ENCODE results near the gene SKAP1.

- TF ChIP-seq, protein P1, sequence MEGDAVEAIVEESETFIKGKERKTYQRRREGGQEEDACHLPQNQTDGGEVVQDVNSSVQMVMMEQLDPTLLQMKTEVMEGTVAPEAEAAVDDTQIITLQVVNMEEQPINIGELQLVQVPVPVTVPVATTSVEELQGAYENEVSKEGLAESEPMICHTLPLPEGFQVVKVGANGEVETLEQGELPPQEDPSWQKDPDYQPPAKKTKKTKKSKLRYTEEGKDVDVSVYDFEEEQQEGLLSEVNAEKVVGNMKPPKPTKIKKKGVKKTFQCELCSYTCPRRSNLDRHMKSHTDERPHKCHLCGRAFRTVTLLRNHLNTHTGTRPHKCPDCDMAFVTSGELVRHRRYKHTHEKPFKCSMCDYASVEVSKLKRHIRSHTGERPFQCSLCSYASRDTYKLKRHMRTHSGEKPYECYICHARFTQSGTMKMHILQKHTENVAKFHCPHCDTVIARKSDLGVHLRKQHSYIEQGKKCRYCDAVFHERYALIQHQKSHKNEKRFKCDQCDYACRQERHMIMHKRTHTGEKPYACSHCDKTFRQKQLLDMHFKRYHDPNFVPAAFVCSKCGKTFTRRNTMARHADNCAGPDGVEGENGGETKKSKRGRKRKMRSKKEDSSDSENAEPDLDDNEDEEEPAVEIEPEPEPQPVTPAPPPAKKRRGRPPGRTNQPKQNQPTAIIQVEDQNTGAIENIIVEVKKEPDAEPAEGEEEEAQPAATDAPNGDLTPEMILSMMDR (IDR thresholded peaks at IDR 0.05 in 8 of 11, conservative IDR thresholded peaks at IDR 0.05 in 3 of 11) = no peak
- TF ChIP-seq POLR2A (IDR thresholded peaks at IDR 0.05) = no peak
Observed at GRCh38 chr17:48104440-48104839, 325.6 kb downstream of the SKAP1 start.
